ENCODE measurements around the gene LIPM.

The LIPM gene

GRCh38 chr10:88786032-88786770 is 16.3 kb upstream of the LIPM start:
- DNase-seq (ENCODE audit: low read depth) = no peak
- no peak for TF ChIP-seq CTCF (conservative IDR thresholded peaks at IDR 0.05; ENCODE audit: low read depth, low read length)
- no peak overlapping the region for H3K4me3 ChIP-seq (ENCODE audit: low read depth, low read length)

- no peak for TF ChIP-seq CTCF (conservative IDR thresholded peaks at IDR 0.05; ENCODE audit: low read depth, low read length)
- DNase-seq (ENCODE audit: low read depth) = no peak
- H3K4me3 ChIP-seq (ENCODE audit: low read depth, low read length) = no peak overlapping the region
Measured at GRCh38 chr10:88787463-88787862, 15.1 kb upstream of the LIPM start.

- no peak for DNase-seq (ENCODE audit: low read depth)
- no peak overlapping the region for H3K4me3 ChIP-seq (ENCODE audit: low read depth, low read length)
- TF ChIP-seq CTCF (conservative IDR thresholded peaks at IDR 0.05; ENCODE audit: low read depth, low read length) = no peak
Measured at GRCh38 chr10:88788924-88789323, 13.6 kb upstream of the LIPM start.

DNA sequence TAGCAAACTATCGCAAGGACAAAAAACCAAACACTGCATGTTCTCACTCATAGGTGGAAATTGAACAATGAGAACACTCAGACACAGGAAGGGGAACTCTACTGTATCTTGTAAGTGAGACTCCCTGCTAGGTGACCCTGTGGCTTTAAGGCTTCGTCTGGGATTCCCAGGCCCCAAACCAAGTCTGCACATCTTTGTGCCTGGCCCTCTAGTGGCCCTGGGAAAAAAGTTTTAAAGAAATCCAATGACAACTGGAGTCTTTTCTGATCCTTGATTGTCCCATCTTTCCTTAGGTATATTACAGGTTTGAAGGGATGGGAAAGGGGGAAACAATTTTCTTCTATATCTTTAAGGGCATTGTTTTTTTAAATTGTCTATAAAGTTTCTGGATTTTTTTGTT is 10.6 kb upstream of the LIPM start:
- no peak overlapping the region for H3K4me3 ChIP-seq (ENCODE audit: low read depth, low read length)
- peak; percentile 76 for DNase-seq (ENCODE audit: low read depth)

GRCh38 chr10:88792661-88793060 is 9.9 kb upstream of the LIPM start:
- peak; percentile 83 for DNase-seq (ENCODE audit: low read depth)
- TF ChIP-seq CTCF (conservative IDR thresholded peaks at IDR 0.05; ENCODE audit: low read depth, low read length) = no peak
- no peak overlapping the region for H3K4me3 ChIP-seq (ENCODE audit: low read depth, low read length)

More for the DNA sequence above, 10.6 kb upstream of the LIPM start:
- peak; percentile 72 for TF ChIP-seq CTCF (conservative IDR thresholded peaks at IDR 0.05; ENCODE audit: low read depth, low read length)

DNA sequence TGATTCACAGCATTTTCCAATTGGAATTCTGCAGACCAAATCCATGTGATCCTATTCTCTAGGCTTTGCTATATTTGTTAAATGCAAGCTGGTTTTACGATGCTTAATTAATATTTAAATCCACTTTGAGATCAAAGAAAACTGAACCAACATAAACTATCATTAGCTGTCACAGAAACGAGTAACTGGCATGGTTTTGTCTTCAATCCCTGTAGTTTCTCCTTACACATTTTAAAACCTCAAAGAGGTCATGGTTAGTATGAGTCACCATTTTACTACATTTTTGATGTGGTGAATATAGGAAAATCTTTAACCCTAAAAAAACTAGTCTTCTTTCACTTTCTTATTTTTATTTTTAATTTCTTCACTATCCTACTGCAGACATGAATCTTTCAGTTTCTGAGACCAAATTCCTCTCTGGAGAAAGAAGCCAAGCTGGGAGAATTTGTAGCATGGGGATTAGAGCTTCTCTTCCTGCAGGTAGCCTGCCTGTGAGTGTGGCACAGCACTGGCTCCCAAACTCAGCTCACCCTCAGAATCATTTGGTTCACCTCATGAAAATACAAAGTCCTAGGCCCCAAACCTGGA is 8.7 kb upstream of the LIPM start:
- peak; percentile 71 for DNase-seq (ENCODE audit: low read depth)
- TF ChIP-seq CTCF (conservative IDR thresholded peaks at IDR 0.05; ENCODE audit: low read depth, low read length) = no peak
- no peak overlapping the region for H3K4me3 ChIP-seq (ENCODE audit: low read depth, low read length)

DNA sequence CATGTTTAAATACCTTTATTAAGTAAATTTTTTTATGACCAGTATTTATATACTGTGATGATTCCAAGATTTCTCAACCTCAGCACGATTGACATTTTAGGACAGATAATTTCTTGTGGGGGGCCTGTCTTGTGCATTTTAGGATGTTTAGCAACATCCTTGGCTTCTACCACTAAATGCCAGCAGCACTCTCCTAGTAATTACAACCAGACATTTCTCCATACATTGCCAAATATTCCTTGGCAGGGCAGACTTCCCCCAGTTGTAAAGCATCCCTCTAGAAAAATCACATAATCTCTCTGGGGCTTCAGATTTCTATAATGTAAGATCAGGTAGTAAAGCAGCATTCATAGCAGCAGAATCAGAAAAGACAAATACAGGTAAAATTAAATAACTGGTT is 7.8 kb upstream of the LIPM start:
- no peak for DNase-seq (ENCODE audit: low read depth)
- TF ChIP-seq CTCF (conservative IDR thresholded peaks at IDR 0.05; ENCODE audit: low read depth, low read length) = no peak
- H3K4me3 ChIP-seq (ENCODE audit: low read depth, low read length) = no peak overlapping the region
